Astrocyte of the spinal cord (primary cell): ENCODE results near the gene MOSMO.
"Not testable (repeated sequence)": the region's sequence is repeated elsewhere in the genome, so short reads cannot be mapped to it uniquely, and the experiment has no call there.

Experiments used
- DNase-seq: peaks from one replicate; pipeline ENCODE4 v3.0.0; 2011; ENCODE audit warnings: low read depth, low spot score
- H3K4me3 ChIP-seq: 2 replicates; pipeline ENCODE4 v1.5.1; 2011; ENCODE audit warnings: low read depth, mild to moderate bottlenecking, low read length, moderate library complexity
- CTCF ChIP-seq: IDR thresholded peaks from 2 replicates; pipeline ENCODE4 v1.5.1; 2012; ENCODE audit warnings: low read depth, mild to moderate bottlenecking, low read length, inconsistent platforms
- in situ Hi-C: cut with HindIII; loops from 2 replicates; pipeline ENCODE4 v1.10.0; 2017; ENCODE audit warnings: low sequenced_read_pairs

Gene MOSMO

DNA sequence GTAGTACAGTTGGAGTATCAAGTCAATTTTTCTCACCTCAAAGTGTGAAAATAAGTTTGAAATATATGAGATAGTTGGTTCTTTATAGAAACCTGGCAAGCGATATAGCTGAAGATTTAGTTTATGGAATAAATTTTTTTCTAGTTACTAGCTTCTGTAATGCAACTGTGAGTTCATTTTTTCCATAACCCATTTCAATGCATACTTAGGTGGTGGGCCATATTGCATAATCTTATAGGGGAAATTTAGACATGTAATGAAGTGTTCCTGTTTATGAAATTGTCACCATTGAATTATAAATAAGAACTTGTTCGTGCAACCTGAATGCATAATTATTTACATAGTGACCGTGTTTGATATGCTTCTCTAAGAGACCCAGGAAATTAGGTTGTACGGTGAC lies 9.0 kb downstream of the MOSMO start:
- in situ Hi-C loops: no loop called here
- H3K4me3 ChIP-seq: no peak overlapping the region
- no peak for DNase-seq
- TF ChIP-seq CTCF: no peak

GRCh38 chr16:22018559-22018958 lies 10.6 kb downstream of the MOSMO start:
- no peak overlapping the region for H3K4me3 ChIP-seq
- in situ Hi-C loops: no loop called here
- no peak for TF ChIP-seq CTCF
- no peak for DNase-seq

DNA sequence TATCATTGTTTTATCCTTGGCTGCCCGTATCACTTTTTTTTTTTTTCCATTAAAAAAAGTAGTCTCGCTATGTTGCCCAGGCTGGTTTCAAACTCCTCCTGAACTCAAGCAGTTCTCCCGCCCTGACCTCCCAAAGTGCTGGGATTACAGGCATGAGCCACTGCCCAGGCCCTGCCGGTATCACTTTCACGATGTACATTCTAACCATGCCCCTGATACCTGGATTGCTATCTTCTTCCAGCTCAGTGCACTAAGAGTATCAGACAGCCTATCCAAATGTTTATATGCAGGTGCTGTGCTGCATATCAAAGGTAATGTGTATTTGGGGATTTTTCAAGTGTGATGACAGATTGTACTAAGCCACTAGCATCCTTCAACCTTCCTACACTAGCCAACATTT lies 14.2 kb downstream of the MOSMO start:
- no peak for TF ChIP-seq CTCF
- in situ Hi-C loops: no loop called here
- no peak overlapping the region for H3K4me3 ChIP-seq
- DNase-seq: no peak

GRCh38 chr16:22023505-22023904 lies 15.6 kb downstream of the MOSMO start:
- no peak for DNase-seq
- no peak for TF ChIP-seq CTCF
- in situ Hi-C loops: no loop called here
- H3K4me3 ChIP-seq: no peak overlapping the region

DNA sequence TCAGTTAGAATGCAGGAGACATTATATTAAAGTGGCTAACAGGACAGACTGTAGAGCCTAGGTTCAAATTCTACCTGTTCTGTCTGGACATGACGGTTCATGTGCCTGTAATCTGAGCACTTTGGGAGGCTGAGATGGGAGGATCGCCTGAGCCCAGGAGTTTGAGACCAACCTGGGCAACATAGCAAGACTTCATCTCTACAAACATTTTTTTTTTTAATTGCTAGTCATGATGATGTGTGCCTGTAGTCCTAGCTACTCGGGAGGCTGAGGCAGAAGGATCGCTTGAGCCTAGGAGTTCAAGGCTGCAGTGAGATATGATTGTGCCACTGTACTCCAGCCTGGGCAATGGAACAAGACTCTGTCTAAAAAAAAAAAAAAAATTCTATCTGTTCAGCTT lies 16.9 kb downstream of the MOSMO start:
- in situ Hi-C loops, H3K4me3 ChIP-seq, DNase-seq: not testable (repeated sequence)

DNA sequence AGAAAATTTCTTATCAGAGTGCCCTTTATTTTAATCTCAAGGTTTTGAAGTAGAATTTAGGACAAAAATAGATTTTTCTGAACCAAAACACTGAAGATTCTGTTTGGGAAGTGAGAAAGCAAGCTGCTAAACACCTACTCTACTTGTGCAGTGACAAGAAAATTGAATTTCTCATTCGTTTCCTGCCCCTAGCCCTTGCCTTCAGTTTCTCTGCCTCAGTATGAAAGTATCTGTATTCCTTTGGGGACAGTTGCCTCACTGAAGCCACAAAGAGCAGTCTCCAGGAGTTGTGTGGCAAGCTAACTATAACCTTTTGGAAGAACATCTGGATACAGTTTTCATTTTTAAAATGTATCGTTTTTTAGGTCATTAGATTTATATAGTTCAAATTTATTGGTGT lies 19.7 kb downstream of the MOSMO start:
- H3K4me3 ChIP-seq: no peak overlapping the region

DNA sequence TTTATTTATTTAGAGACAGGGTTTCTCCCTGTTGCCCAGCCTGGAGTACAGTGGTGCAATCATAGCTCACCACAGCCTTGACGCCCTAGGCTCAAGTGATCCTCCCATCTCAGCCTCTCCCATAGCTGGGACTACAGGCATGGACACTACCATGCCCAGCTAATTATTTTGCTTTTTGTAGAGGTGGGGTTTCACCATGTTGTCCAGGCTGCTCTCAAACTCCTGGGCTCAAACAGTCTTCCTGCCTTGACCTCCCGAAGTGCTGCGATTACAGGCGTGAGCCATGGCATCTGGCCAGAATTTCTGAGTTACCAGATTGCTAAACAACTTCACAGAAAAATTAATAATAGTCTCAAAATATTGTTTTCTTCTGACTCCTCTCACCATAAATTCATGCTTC lies 21.7 kb downstream of the MOSMO start:
- in situ Hi-C loops: no loop called here
- no peak for TF ChIP-seq CTCF
- H3K4me3 ChIP-seq: no peak overlapping the region
- DNase-seq: no peak

More for the DNA sequence above, 19.7 kb downstream of the MOSMO start:
- in situ Hi-C loops: no loop called here
- TF ChIP-seq CTCF: no peak
- DNase-seq: no peak
